ENCODE data around the gene TIPARP.

TIPARP gene

GRCh38 chr3:156674046-156674910 is at the start of gene TIPARP:
Gene TIPARP, plus strand, starts transcription at chr3:156674590. Its CDS starts 3,108 bp downstream, at chr3:156677698.
- DNase-seq, result peak; percentile 99

GRCh38 chr3:156626104-156626503 is 48.3 kb upstream of the TIPARP start:
- DNase-seq, result no peak

- DNase-seq, result no peak
Measured at GRCh38 chr3:156627946-156628569, 46.3 kb upstream of the TIPARP start.

- DNase-seq, result no peak
Measured at GRCh38 chr3:156628836-156629618, 45.4 kb upstream of the TIPARP start.

GRCh38 chr3:156630081-156630772 is 44.2 kb upstream of the TIPARP start:
- DNase-seq, result no peak

GRCh38 chr3:156630773-156631093 is 43.7 kb upstream of the TIPARP start:
- DNase-seq, result no peak

- no peak for DNase-seq
Measured at GRCh38 chr3:156631323-156631722, 43.1 kb upstream of the TIPARP start.

GRCh38 chr3:156632601-156633000 is 41.8 kb upstream of the TIPARP start:
- no peak for DNase-seq

- DNase-seq, result no peak
Measured at GRCh38 chr3:156633335-156633734, 41.1 kb upstream of the TIPARP start.

- DNase-seq, result no peak
Measured at GRCh38 chr3:156635034-156635433, 39.4 kb upstream of the TIPARP start.

GRCh38 chr3:156635973-156636372 is 38.4 kb upstream of the TIPARP start:
- no peak for DNase-seq

GRCh38 chr3:156637480-156638022 is 36.8 kb upstream of the TIPARP start:
- no peak for DNase-seq

GRCh38 chr3:156638271-156638670 is 36.1 kb upstream of the TIPARP start:
- DNase-seq, result no peak

- no peak for DNase-seq
Measured at GRCh38 chr3:156639414-156640023, 34.9 kb upstream of the TIPARP start.

- DNase-seq, result no peak
Measured at GRCh38 chr3:156641618-156641975, 32.8 kb upstream of the TIPARP start.

GRCh38 chr3:156642750-156643728 is 31.4 kb upstream of the TIPARP start:
- no peak for DNase-seq

GRCh38 chr3:156643729-156644389 is 30.5 kb upstream of the TIPARP start:
- DNase-seq, result peak; percentile 67

GRCh38 chr3:156644958-156645357 is 29.4 kb upstream of the TIPARP start:
- DNase-seq, result no peak

GRCh38 chr3:156646958-156647357 is 27.4 kb upstream of the TIPARP start:
- no peak for DNase-seq

- no peak for DNase-seq
Measured at GRCh38 chr3:156648086-156648485, 26.3 kb upstream of the TIPARP start.

- DNase-seq, result no peak
Measured at GRCh38 chr3:156649681-156650080, 24.7 kb upstream of the TIPARP start.

All from activated CD4-positive, alpha-beta T cell treated with anti-CD3 and anti-CD28 coated beads, Interleukin-10, Interleukin-2, amounts not matched to agents 100 ng/mL and 50 ng/mL, durations not matched to agents 16 hours and 8 hours (primary cell).